Measurements from ENCODE around the gene ACOXL.

ACOXL gene

GRCh38 chr2:110860630-110861029 lies 128.3 kb downstream of the ACOXL start:
- H3K4me3 ChIP-seq (ENCODE audit: low read depth, low read length), result no peak overlapping the region
- TF ChIP-seq, protein P1, sequence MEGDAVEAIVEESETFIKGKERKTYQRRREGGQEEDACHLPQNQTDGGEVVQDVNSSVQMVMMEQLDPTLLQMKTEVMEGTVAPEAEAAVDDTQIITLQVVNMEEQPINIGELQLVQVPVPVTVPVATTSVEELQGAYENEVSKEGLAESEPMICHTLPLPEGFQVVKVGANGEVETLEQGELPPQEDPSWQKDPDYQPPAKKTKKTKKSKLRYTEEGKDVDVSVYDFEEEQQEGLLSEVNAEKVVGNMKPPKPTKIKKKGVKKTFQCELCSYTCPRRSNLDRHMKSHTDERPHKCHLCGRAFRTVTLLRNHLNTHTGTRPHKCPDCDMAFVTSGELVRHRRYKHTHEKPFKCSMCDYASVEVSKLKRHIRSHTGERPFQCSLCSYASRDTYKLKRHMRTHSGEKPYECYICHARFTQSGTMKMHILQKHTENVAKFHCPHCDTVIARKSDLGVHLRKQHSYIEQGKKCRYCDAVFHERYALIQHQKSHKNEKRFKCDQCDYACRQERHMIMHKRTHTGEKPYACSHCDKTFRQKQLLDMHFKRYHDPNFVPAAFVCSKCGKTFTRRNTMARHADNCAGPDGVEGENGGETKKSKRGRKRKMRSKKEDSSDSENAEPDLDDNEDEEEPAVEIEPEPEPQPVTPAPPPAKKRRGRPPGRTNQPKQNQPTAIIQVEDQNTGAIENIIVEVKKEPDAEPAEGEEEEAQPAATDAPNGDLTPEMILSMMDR (IDR thresholded peaks at IDR 0.05; ENCODE audit: low read depth, low read length), result no peak

GRCh38 chr2:110861616-110862260 lies 129.4 kb downstream of the ACOXL start:
- H3K4me3 ChIP-seq (ENCODE audit: low read depth, low read length), result no peak overlapping the region
- TF ChIP-seq, protein P1 (IDR thresholded peaks at IDR 0.05; ENCODE audit: low read depth, low read length), result no peak

- TF ChIP-seq, protein P1 (IDR thresholded peaks at IDR 0.05; ENCODE audit: low read depth, low read length), result no peak
- no peak overlapping the region for H3K4me3 ChIP-seq (ENCODE audit: low read depth, low read length)
Observed at GRCh38 chr2:110863726-110864125, 131.4 kb downstream of the ACOXL start.

DNA sequence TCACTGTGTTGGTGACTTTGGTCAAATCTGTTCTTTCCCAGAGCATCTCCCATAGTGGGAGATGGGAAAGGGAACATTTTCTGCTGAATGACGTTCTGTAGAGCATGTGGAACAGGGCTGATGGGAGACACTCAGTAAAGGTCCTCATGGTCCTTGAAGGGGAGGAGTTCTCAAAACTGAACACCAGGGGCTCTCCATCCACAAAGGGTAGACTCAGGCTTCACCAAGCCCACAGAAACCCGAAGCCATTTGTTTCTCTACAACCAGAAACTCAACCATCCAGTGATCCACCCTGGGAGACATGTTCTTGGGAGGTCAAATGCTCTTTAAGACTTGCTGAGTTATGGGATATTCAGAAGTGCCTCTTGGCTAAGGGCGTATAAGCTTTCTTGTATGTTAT lies 131.8 kb downstream of the ACOXL start:
- TF ChIP-seq, protein P1 (IDR thresholded peaks at IDR 0.05; ENCODE audit: low read depth, low read length), result no peak

DNA sequence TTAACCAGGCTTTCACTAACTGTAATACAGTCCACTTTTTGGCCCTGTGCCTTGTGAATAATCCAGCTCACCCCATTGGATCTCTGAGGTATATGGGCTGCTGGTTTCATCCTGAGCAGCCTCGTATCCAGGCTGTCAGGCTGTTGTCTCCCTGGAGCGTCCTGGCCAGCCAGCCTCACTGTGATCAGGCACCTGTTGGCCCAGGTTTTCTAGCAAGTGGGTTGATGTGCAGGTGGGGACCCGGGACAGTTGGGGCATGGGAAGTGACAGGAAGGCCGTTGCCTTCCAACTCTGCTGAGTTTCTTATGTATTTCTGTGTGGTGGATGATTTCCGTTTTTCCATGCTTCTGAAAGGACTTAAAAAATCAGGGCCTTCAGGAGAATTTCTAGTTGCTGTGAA lies 132.4 kb downstream of the ACOXL start:
- H3K4me3 ChIP-seq (ENCODE audit: low read depth, low read length), result no peak overlapping the region

More for the DNA sequence above, 131.8 kb downstream of the ACOXL start:
- no peak overlapping the region for H3K4me3 ChIP-seq (ENCODE audit: low read depth, low read length)

GRCh38 chr2:110865188-110865587 lies 132.8 kb downstream of the ACOXL start:
- H3K4me3 ChIP-seq (ENCODE audit: low read depth, low read length), result no peak overlapping the region
- TF ChIP-seq, protein P1 (IDR thresholded peaks at IDR 0.05; ENCODE audit: low read depth, low read length), result no peak

More for the DNA sequence above, 132.4 kb downstream of the ACOXL start:
- TF ChIP-seq, protein P1 (IDR thresholded peaks at IDR 0.05; ENCODE audit: low read depth, low read length), result no peak

- H3K4me3 ChIP-seq (ENCODE audit: low read depth, low read length), result no peak overlapping the region
- TF ChIP-seq, protein P1 (IDR thresholded peaks at IDR 0.05; ENCODE audit: low read depth, low read length), result no peak
Observed at GRCh38 chr2:110866045-110866444, 133.7 kb downstream of the ACOXL start.

All from WI38 (cell line).